UCSD-AML1 (cell line): ENCODE measurements around the gene SAMD10.
A peak's percentile ranks its signal among the peaks of the same experiment; 100 is the strongest.
"Not testable (repeated sequence)": the region's sequence is repeated elsewhere in the genome, so short reads cannot be mapped to it uniquely, and the experiment has no call there.

Experiments used
- DNase-seq: peaks from one replicate; lab custom pipeline; 2025; ENCODE audit not compliant: unreplicated experiment; lab: John Stamatoyannopoulos, UW

Gene SAMD10

DNA sequence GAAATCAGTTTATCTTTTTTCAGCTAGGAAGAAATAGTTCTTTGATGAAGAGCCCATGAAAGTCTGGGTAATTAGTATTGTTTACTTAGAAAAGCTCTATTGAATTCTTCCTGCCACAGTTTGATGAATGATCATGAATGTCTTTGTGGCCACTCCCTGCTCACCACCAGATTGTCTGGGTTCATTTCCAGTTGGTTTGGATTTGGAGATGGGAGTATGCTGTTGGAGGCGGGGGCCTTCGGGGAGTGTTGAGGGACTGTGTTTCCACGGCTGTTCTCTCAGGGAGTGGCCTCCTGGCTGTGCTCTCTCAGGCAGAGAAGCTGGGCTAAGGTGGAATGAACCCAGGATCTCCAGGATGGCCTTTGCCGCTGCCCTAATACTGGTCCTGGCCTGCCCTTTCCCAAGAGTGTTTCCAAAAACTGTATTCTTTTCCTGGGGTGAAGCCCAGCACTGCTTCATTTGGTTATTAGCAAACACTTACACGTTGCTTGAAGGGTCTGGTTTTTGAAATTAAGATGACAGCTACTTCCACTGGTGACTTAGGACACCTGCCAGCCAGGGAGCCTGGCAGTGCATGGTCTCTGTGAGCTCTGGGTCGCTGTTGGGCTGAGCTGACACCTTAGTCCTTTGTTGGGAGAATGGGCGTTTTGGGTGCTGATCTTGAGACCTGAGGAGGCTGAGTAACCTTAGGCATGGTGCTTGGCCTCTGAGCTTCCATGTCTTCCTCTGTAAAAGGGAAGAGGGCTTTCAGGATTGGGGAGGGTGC is 24.7 kb upstream of the SAMD10 start:
- DNase-seq = no peak

DNA sequence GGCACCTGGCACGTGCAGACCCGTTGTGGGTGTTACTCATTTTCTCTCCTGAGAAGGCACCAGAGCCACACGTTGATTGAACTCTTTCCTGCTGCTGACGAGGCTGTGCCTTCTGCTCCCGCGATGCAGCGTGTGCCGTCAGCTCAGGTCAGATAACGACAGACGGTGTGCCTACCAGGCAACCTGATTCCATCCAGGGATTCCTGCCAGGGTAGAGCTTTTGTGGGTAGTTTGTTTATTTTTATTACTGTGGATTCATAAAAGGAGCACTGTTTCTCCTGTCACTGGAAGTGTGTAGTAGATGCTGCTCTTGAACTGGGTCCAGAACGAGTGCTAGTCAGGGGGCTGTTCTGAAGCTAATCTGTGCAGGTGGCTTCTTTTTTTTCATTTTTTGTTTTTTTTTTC is 22.2 kb upstream of the SAMD10 start:
- no peak for DNase-seq

DNA sequence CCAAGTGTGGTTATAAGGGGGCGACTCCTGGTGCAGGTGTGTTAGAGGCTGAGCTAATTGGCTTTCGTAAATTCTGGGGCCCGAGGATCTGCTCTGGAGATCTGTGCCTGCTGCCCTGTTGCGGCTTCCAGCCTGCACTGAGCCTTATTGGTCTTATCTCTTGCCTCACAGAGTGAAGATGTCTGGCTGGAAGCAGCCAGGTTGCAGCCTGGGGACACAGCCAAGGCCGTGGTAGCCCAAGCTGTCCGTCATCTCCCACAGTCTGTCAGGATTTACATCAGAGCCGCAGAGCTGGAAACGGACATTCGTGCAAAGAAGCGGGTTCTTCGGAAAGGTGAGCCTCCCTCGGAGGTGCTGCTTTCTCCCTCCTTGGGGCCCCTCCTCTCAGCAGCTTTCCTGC is 21.5 kb upstream of the SAMD10 start:
- no peak for DNase-seq

DNA sequence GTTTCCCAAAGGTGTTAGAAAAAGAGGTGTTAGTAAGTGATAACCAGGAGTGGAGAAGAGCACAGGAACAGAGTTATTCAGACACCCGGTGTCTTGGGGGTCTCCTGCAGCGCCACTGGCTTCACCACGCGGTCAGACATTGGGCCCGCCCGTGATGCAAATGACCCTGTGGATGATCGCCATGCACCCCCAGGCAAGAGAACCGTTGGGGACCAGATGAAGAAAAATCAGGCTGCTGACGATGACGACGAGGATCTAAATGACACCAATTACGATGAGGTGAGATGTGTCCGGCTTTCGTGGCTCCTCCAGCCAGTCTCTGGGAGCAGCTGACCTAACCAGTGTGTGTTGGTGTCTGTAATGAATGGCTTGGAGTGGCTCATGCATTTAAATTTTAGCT is 3.5 kb upstream of the SAMD10 start:
- no peak for DNase-seq

DNA sequence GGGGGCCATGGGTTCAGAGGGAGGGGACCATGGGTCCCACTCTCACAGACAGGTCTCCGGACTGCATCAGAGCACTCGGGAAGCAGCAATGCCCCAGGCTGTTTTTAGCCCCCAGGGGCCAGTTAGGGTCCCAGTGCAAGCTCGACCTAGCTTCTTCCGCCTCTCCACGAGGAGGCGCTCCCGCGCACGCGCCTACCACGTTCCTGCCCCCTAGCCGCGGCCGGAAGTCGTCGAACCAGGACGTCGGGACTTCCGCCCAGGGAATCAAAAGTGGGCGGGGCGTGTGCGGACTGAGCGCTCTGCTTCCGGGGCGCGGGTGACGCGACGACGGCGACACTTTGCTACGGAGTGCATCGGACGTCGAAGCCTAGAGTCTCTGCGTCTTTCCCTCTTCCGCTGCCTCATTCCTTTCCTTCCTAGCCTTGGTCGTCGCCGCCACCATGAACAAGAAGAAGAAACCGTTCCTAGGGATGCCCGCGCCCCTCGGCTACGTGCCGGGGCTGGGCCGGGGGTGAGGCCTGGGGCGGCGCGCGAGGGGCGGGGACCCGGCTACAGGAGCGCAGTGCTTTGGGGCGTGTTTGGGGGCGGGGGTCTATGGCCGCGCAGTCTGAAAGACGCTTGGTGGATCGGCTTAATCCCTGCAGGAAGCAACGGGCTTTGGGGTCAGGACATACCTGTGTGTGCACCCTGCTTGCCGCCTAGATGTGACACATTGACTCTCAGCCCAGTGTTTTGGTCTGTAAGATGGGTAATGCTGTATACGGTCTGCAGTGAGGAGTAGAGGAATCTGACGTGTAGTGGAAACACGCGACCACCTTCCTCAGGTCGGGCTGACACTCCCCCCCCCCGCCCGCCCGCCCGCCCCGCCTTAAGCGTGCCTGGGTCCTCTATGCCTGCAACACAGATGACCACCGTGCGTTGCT is 1.6 kb upstream of the SAMD10 start, which contains the start of gene PRPF6:
TSS of gene PRPF6 (plus strand) at position 327 of the 923 bp plus-strand sequence. CDS start at position 441, 114 bp downstream.
- DNase-seq = peak; percentile 98

DNA sequence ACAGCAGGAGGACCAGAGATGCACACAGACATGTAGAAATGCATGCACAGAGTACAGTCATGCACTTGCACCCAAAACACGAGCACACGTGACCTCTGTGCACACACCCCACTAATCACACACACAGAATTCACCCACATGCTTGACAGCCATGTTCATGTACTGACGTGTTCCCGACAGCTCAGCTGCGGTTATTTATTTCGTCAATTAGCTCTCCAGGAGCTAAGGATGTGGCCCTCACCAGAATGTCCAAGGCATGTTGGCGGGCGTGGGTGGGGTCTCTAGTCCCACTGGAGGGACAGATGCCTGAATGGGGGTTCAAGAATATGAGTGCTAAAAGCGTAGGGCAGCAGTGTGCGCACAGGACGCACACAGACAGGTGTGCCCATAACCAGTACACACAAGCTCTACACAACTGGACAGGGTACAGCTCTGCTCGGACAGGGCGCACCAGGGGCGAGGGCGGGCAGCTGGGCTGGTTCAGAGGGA is 919 bp upstream of the SAMD10 start:
- no peak for DNase-seq

DNA sequence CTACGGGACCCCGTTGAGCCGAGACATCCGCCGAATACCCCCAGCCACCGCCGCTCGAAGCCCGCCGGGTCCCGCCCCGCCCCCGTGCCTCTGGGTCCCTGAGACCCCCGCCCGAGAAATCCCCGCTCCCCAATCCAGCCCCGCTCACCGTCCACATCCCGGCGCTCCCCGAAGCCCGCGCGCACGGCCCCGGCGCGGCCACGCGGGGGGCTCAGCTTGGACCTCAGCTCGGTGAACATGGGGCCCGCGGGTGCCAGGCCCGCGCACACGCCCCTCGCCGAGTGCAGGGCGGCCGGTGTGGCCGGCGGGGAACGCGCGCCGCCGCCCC is 249 bp downstream of the SAMD10 start:
- no peak for DNase-seq

DNA sequence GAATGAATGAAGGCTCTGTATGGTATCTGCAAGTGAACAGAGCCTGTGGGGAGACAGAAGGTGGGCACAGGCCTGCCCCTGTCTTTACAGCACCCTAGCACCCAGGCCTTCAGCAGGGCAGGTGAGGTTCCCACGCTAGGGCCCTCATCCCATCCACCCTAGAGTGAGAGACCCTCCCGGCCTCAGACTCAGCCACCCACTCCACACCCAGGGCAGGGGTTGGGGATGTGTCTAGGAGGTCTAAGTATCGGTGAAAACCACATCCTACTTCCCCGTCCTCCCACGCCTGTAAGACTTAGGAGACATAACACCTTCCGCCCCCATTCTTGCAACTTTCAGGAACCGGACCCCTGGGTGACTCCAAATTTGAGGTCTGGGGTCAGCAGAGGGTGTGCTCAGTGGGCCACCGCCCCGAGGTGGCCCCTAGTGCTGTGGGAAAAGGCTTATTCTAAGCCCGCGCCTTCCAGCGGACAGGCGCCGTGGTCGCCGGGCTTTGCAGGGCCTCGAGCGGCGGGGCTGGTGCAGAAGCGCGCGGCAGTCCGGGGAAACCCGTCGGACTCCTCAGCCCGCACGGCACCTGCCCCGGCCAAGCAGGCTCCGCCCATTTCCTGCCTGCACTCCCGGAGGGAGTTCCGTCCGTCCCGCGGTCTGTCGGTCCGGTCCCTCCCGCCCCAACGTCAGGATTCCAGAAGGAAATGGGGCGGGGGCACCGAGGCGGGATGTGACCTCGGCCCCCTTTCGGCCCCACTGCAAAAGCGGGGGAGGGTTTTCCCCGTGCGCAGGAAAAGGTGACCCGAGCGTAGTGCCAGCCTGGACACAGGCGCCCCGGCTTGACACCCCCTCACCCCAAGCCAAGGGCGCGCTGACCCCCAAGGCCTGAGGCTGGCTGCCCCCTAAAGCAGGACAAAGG is 868 bp downstream of the SAMD10 start:
- peak; percentile 86 for DNase-seq

DNA sequence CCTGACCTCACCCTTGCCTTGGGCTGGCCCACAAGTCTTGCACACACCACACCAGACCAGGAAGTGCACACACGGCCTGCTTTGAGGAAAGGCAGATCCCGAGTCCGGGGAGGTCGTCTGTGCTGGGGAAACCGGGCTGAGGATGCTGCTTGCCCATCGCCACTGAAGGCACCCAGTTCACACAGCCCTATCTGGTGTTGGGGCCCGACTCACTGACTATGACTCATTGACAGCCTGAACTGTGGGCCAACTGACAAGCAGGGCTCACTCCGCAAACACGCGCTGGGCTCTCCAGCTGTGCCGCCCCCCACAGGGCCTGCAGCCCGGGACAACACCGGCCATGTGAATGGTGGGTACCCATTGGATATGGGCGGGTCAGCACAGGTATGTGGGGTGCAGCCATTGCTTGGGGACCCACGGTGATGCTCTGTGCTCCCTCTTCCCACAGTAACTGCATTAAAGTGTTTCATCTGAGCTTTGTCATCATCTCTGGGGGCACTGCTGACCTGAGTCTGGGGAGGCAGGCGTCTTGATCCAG is 1.6 kb downstream of the SAMD10 start:
- peak; percentile 54 for DNase-seq

DNA sequence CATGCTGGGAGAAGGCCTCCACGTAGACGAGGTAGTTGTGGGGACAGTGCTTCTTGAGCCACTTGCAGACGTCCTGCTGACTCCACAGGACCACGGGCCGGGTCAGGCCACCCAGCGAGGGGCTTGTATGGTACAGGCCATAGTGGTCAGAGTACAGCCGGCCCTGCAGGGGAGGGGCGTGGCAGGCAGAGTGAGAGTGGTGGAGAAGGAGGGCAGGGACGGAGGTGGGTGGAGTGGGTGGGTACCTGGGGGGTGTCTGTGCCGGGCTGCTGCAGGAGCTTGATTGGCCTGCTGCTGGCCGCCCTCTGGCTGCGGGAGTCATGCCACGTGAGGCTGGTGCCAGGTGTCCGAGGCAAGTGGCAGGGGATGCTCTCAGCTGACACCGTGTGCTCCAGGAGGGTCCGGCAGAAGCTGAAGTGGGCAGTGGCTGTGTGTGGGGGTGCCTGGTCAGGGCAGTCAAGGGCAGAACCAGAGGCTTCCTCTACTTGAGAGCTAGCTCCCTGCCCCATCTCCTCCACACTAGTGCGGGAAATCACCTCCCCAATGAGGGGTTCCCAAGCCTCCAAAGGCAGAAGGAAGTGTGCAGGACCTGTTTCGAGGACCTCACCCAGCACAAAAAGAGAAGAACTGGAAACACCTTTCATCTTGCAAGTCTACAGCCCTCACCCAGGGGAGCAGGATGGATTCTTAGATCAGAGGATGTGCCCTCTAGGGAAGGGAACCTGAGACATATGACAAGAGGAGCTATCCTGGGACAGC is 2.3 kb downstream of the SAMD10 start:
- DNase-seq = no peak

DNA sequence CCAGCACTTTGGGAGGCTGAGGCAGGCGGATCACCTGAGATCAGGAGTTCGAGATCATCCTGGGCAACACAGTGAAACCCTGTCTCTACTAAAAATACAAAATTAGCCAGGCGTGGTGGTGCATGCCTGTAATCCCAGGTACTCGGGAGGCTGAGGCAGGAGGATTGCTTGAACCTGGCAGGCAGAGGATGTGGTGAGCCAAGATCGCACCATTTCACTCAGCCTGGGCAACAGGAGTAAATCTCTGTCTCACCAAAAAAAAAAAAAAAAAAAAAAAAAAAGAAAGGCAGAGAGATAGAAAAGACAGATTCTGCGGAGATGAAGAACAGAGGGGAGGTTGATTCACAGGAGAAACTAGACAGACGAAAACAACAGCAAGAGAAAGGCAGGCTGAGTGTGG is 2.9 kb downstream of the SAMD10 start:
- DNase-seq = not testable (repeated sequence)

DNA sequence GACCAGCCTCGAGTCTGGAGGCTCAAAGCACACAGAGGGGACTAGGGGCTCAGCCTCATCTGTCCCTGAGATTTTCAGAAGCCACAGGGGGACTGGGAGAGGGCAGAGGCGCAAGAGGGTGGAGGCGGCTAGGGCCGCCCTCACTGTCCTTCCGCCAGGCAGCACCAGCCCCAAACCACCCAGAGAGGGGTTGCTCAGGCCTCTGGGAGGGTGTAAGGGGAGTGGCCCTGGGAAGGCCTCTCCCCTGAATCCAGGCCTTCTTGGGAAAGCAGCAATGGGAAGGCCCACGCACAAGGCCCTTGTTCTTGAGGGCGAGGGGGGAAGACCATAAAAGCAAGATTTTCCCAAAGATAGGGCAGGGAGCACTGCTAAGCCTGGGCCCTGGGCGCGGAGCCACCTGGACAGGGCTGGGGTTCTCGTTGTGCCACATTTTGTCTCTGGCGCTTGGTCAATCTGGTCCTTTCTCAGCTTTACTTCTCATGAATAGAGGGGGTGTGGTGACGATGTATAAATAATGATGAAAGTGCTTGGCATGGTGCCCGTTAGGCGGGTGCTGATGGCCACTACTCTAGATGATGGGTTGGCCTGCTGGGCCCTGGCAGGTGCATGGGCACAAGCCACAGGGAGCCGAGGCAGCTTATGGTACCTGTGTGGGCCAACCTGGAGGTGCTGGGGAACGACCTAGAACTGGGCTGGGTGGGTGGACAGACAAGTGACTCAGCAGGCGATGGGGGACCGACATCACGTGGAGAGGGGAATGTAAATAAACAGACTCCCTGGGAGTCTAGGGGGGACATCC is 4.8 kb downstream of the SAMD10 start:
- DNase-seq = no peak

DNA sequence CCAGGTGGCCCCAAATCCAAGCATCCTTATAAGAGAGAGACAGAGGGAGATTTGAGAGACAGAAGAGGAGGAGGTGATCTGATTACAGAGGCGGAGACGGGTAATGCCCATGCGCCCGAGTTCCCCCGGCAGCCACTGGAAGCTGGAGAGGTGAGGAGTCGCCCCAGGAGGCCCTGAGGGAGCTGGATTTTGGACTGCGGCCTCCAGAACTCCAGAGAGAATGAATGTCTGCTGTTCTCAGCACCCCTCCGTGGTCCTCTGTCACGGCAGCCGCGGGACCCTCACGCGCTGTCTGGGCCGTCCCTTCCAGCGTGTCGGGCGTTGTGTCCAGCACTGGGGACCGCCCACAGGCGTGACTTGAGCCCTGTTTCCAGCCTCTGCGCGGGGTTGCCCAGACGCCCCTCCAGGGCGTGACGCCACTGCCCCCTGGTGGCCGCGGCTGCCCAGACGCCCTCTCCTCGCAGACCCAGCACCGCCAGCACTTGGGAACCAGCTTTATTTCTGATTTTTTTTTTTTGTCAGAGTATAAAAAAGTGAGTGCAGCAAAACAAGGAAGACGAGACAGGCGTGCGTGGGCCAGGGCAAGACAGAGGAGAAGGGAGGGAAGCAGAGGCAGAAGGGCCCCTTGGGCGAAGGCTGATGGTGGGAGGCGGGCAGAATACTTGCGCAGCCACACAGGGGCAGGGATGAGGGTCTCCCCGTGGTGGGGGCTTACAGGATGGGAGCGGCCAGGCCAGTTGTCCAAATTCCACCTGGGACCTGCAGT is 5.6 kb downstream of the SAMD10 start:
- peak; percentile 86 for DNase-seq

DNA sequence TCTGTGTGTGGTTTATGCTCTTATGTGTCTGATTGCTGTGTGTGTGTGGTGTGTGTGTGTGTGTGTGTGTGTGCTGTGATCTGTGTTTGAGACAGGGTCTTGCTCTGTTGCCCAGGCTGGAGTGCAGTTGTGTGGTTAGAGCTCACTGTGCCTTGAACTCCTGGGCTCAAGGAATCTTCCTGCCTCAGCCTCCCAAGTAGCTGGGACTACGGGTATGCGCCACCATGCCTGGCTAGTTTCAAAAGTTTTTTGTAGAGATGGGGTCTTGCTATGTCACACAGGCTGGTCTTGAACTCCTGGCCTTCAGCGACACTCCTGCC is 6.3 kb downstream of the SAMD10 start:
- DNase-seq = no peak

DNA sequence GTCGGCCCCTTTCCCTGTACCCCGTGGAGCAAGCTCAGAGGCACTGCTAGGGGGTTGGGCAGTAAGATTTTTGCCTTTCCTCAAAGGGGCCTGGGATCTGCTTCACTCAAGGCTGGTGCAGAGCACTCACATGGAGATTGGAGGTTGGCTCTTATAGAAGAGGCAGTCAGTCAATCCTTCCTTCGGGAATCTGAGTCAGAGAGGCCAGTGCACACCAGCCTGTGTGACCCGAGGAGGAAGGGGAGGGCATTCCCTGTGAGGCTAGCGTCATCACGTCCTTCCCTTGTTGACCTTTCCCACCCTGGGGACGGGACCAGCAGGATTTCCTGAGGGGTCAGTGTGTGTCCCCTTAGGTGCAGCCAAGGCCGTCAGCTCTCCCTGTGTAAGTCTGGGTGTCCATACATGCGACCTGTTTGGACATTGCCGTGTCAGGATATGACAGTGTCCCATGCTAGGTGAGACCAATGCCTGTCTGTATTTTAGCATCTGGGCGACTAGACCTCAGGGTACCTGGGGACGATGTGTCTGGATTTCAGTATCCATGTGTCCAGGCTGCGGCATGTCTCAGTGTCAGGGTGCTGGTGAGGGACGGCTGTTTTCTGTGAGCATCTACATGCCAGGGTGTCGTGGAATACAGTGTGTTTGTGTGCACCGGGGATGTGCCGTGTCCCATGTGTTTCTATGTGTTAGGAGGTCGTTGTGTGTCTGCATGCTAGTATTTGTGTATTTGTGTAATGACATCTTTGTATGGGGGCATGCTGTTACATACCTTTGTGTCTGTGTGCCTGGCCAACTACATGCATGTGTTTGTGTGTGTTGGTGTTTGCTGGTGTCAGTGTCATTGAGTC is 6.9 kb downstream of the SAMD10 start:
- no peak for DNase-seq

DNA sequence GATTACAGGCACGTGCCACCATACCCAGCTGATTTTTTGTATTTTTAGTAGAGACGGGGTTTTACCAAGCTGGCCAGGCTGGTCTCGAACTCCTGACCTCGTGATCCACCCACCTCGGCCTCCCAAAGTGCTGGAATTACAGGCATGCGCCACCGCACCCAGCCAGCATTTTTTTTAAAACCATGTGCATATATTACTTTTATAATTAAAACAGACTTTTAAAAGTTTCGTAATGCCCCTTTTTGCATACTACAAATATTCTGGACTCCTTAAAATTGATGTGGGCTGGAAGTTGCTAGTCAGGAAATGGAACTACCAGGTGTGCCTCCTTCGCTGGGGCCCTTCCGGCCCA is 7.5 kb downstream of the SAMD10 start:
- not testable (repeated sequence) for DNase-seq

DNA sequence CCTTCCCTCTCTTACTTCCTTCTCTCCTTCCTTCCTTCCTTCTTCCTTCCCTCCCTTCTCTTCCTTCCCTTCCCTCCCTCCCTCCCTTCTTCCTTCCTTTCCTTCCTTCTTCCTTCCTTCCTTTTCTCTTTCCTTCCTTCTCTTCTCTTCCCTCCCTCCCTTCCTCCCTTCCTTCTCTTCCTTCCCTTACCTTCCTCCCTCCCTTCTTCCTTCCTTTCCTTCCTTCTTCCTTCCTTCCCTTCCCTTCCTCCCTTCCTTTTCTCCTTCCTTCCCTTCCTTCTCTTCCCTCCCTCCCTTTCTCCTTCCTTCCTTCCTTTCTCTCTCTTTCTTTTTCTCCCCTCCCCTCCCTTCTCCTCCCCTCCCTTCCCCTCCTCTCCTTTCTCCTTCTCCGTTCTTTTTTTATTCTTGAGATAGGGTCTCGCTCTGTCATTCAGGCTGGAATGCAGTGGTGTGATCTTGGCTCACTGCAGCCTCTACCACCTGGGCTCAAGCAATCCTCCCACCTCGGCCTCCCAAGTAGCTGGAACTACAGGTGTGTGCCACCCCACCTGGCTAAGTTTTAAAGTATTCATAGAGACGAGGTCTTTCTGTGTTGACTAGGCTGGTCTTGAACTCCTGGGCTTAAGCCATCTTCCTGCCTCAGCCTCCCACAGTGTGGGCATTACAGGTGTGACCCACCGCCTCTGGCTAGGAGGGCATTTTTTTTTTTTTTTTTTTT is 8.6 kb downstream of the SAMD10 start:
- no peak for DNase-seq
